MCF 10A (cell line): Measurements from ENCODE around the gene SLC10A7. TPM values are rescaled to one million over a fixed set of nuclear protein-coding genes. Genes with fewer than 3 reads are reported as not detected.

Experiments used
- BruUV-seq: library from RNA; stranded (reverse); fragments of 400-500 nt; replicated peaks from 2 replicates; lab custom pipeline; 2021; lab: Mats Ljungman, UMichigan
- CTCF ChIA-PET: fragments of 300-600 bp; sonication (Branson Sonifier 250); formaldehyde crosslinking; extraction: SDS; loops from one replicate; lab custom pipeline; 2021; ENCODE audit warnings: antibody characterized with exemption, inconsistent platforms; lab: Yijun Ruan, JAX
- POLR2A ChIA-PET: fragments of 300-600, 350-650 bp; sonication (Branson Sonifier 250); formaldehyde crosslinking; extraction: SDS; loops from one replicate; lab custom pipeline; 2020; ENCODE audit warnings: antibody characterized with exemption, inconsistent platforms; lab: Yijun Ruan, JAX
- DNase-seq: peaks from one replicate; pipeline ENCODE4 v3.0.0-alpha.2; 2018; ENCODE audit not compliant: unreplicated experiment
- H3K27ac Mint-ChIP-seq: one replicate; pipeline ENCODE4 v1.8.0; 2022; ENCODE audit warnings: mild to moderate bottlenecking, low read depth, mixed read lengths; ENCODE audit not compliant: unreplicated experiment
- H3K27me3 Mint-ChIP-seq: one replicate; pipeline ENCODE4 v1.8.0; 2022; ENCODE audit warnings: mixed read lengths; ENCODE audit not compliant: insufficient read depth, unreplicated experiment
- H3K36me3 Mint-ChIP-seq: one replicate; pipeline ENCODE4 v1.8.0; 2022; ENCODE audit warnings: mild to moderate bottlenecking, moderate library complexity, mixed read lengths; ENCODE audit not compliant: insufficient read depth, unreplicated experiment
- H3K4me1 Mint-ChIP-seq: one replicate; pipeline ENCODE4 v1.8.0; 2022; ENCODE audit warnings: mixed read lengths; ENCODE audit not compliant: insufficient read depth, unreplicated experiment
- H3K4me3 Mint-ChIP-seq: one replicate; pipeline ENCODE4 v1.8.0; 2022; ENCODE audit warnings: mild to moderate bottlenecking, moderate library complexity, mixed read lengths; ENCODE audit not compliant: unreplicated experiment
- H3K9me3 Mint-ChIP-seq: one replicate; pipeline ENCODE4 v1.8.0; 2022; ENCODE audit warnings: mixed read lengths; ENCODE audit not compliant: unreplicated experiment
- intact Hi-C: fragments of 100-400 bp; cut with micrococcal nuclease; formaldehyde crosslinking; loops from 2 replicates; pipeline ENCODE4 v1.14.1; 2022
- total RNA-seq: library from RNA; stranded (reverse); gene quantifications from 2 replicates; pipeline ENCODE4 v1.2.3, GENCODE V29; 2022
- TF ChIP-seq, protein P1 (sequence below): fragments of 200-600 bp; IDR thresholded peaks from one replicate; pipeline ENCODE4 v1.8.0; 2022; ENCODE audit warnings: antibody characterized with exemption, mild to moderate bottlenecking; ENCODE audit not compliant: unreplicated experiment

The SLC10A7 gene
- total RNA-seq, 1 experiment from 2014 or later = 23.0 TPM

DNA sequence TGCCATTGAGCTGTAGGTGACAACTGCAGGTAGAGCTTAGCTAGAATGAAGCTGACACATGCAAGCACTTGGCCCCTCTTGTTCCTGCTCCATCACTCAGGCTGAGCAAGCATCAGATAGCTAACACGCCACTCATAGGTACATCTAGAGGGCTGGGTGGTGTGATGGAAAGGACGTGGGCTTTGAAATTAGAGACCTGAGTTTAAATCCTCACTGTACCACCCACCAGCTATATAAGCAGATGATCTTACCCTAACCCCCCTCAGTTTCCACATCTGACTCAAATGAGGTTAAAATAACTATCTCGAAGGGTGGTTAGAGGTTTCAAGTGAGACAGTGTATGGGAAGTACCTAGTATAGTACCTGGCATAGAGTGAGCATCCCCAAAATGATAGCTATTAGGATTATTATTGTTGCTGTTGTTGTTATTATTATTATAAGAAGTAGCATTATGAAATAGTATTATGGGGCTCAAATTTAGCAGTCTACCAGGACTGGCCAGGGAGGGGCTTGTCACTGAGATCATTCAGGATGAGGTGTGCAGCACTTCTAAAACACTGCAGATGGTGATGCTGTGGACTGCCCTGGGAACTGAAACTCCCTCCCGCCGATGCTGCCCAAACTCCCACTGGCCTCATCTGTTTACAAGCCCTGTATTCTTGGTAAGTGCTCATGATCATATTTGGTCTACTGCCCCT, 248.4 kb downstream of the SLC10A7 start:
- BruUV-seq = no TSS peak
- ChIA-PET CTCF (interaction anchor here (0.6 kb wide), 3 partner anchors 55 to 125 kb away, joined by 3 to 4 read pairs (median 4); no protein-coding TSS in a partner anchor), POLR2A (no interaction called here)
- Mint-ChIP-seq H3K9me3 (no peaks in the 10 kb centered on the region), H3K4me3 (no peak overlapping the region), H3K27ac (no peak overlapping the region), H3K4me1 (no peaks in the 10 kb centered on the region), H3K36me3 (no peaks in the 10 kb centered on the region), H3K27me3 (no peaks in the 10 kb centered on the region)
- intact Hi-C loops = no loop called here
- DNase-seq = no peak
- TF ChIP-seq, protein P1, sequence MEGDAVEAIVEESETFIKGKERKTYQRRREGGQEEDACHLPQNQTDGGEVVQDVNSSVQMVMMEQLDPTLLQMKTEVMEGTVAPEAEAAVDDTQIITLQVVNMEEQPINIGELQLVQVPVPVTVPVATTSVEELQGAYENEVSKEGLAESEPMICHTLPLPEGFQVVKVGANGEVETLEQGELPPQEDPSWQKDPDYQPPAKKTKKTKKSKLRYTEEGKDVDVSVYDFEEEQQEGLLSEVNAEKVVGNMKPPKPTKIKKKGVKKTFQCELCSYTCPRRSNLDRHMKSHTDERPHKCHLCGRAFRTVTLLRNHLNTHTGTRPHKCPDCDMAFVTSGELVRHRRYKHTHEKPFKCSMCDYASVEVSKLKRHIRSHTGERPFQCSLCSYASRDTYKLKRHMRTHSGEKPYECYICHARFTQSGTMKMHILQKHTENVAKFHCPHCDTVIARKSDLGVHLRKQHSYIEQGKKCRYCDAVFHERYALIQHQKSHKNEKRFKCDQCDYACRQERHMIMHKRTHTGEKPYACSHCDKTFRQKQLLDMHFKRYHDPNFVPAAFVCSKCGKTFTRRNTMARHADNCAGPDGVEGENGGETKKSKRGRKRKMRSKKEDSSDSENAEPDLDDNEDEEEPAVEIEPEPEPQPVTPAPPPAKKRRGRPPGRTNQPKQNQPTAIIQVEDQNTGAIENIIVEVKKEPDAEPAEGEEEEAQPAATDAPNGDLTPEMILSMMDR = no peak

DNA sequence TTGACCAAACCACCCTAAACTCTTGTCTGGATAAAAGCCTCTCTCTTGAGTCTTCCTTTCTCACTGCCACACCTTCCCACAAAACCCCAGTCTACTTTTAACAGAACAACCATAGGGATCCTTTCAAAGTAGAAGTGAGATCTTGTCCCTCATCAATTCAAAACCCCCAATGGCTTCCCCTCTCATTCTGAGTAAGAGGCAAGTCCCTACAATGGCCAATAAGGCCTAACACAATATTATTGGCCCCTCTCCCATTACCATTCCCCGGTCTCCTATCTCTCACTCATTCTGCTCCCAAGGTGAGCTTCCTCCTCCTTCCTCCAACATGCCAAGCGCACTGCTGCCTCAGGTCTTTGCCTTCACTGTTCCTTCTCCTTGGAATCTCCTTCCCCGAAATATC, 250.3 kb downstream of the SLC10A7 start:
- CTCF ChIA-PET = no interaction called here
- BruUV-seq = no TSS peak
- POLR2A ChIA-PET = interaction anchor here (0.6 kb wide), 1 partner anchor 50 kb away, joined by 3 read pairs; no protein-coding TSS in a partner anchor
- TF ChIP-seq, protein P1 = no peak
- no peak for DNase-seq
- Mint-ChIP-seq H3K36me3 (no peaks in the 10 kb centered on the region), H3K27ac (no peak overlapping the region), H3K4me1 (no peaks in the 10 kb centered on the region), H3K4me3 (no peak overlapping the region), H3K27me3 (no peaks in the 10 kb centered on the region), H3K9me3 (no peaks in the 10 kb centered on the region)
- intact Hi-C loops = no loop called here

DNA sequence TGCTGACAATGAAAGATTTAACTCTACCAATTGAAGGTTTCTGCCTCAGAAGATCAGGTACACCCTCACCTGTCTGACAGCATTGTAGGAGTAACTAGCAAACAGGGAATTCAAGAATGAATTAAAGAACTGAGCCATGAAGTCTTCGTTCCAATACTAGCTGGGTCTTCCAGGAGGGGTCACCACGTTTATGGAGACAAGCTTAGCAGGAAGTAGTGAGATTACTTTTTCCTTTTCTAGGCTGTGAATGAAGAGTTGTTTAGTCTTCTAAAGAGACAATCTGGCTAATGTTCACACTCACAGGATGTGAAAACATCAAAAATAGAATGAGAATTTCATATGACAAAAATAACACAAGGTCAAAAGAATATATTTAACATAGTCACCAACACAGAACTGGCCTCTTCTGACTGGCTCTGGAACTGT, 252.5 kb downstream of the SLC10A7 start:
- TF ChIP-seq, protein P1 = no peak
- Mint-ChIP-seq H3K27ac (no peak overlapping the region), H3K4me1 (no peaks in the 10 kb centered on the region), H3K4me3 (no peak overlapping the region), H3K27me3 (no peaks in the 10 kb centered on the region), H3K9me3 (no peaks in the 10 kb centered on the region), H3K36me3 (no peaks in the 10 kb centered on the region)
- no TSS peak for BruUV-seq
- intact Hi-C loops = no loop called here
- DNase-seq = no peak
- ChIA-PET CTCF (no interaction called here), POLR2A (interaction anchor here (0.7 kb wide), 1 partner anchor 9 kb away, joined by 3 read pairs; no protein-coding TSS in a partner anchor)

DNA sequence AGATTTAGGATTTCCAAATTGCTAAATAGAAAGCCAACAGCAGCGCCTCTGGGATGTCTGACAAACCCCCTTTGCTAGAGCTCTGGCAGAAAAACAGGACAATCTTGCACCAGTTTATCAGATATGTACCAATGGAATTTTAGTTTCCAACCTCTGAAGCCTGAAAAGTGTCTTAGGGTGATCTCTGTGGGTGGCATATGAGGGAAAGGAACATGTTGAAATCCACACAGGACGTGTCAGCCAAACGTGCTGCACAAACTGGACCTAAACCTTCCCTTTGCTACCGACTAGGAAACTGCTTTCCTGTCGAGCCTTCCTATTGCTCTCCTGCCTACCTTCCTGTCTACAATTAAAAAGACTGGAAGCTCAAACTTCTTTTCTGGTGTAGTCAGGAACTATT, 253.9 kb downstream of the SLC10A7 start:
- TF ChIP-seq, protein P1 = no peak
- POLR2A ChIA-PET = no interaction called here
- Mint-ChIP-seq H3K4me1 (no peaks in the 10 kb centered on the region), H3K27me3 (no peaks in the 10 kb centered on the region), H3K36me3 (peaks cover 5% of the 10 kb centered on the region), H3K4me3 (no peak overlapping the region), H3K9me3 (no peaks in the 10 kb centered on the region), H3K27ac (no peak overlapping the region)
- CTCF ChIA-PET = interaction anchor here (0.7 kb wide), 1 partner anchor 695 kb away, joined by 4 read pairs; no protein-coding TSS in a partner anchor
- DNase-seq = no peak
- BruUV-seq = no TSS peak
- intact Hi-C loops = no loop called here
